ENCODE results near the gene GNAT2. TPM values are rescaled to one million over a fixed set of nuclear protein-coding genes. Genes with fewer than 3 reads are reported as not detected.

GNAT2 gene
- total RNA-seq, 1 experiment from 2014 or later = 0.52 TPM

- H3K4me2 ChIP-seq = no peak overlapping the region
- H3K36me3 ChIP-seq (ENCODE audit: low read depth) = peaks cover 13% of the 10 kb centered on the region; the same call in 1 of the 2 replicates
- H3K79me2 ChIP-seq (ENCODE audit: low read depth) = peaks cover 63% of the 10 kb centered on the region
- no peaks in the 10 kb centered on the region for H3K27me3 ChIP-seq (ENCODE audit: insufficient read depth, low read depth)
- ChIA-PET POLR2A (ENCODE audit: unreplicated experiment) (no interaction called here), CTCF (no interaction called here)
- H2AFZ ChIP-seq = no peak overlapping the region
- no peaks in the 10 kb centered on the region for H3K9me3 ChIP-seq (ENCODE audit: insufficient read depth, low read depth)
- BruUV-seq (replicated peaks) = no TSS peak
- peaks cover 29% of the 10 kb centered on the region for H3F3A ChIP-seq (ENCODE audit: insufficient read depth, low read depth)
- peaks cover 34% of the 10 kb centered on the region for H4K20me1 ChIP-seq (ENCODE audit: insufficient read depth)
- intact Hi-C loops (cut with micrococcal nuclease; ENCODE audit: unreplicated experiment) = loop anchor here (5.0 kb wide), 1 partner anchor 76 kb away; the partner anchor contains the start of gene GNAI3
- no peak for TF ChIP-seq EZH2 (IDR thresholded peaks at IDR 0.05; ENCODE audit: low read depth)
- TF ChIP-seq, protein P1, sequence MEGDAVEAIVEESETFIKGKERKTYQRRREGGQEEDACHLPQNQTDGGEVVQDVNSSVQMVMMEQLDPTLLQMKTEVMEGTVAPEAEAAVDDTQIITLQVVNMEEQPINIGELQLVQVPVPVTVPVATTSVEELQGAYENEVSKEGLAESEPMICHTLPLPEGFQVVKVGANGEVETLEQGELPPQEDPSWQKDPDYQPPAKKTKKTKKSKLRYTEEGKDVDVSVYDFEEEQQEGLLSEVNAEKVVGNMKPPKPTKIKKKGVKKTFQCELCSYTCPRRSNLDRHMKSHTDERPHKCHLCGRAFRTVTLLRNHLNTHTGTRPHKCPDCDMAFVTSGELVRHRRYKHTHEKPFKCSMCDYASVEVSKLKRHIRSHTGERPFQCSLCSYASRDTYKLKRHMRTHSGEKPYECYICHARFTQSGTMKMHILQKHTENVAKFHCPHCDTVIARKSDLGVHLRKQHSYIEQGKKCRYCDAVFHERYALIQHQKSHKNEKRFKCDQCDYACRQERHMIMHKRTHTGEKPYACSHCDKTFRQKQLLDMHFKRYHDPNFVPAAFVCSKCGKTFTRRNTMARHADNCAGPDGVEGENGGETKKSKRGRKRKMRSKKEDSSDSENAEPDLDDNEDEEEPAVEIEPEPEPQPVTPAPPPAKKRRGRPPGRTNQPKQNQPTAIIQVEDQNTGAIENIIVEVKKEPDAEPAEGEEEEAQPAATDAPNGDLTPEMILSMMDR (conservative IDR thresholded peaks at IDR 0.05) = no peak
- no peaks in the 10 kb centered on the region for H3K9me2 ChIP-seq (ENCODE audit: insufficient read depth)
- no peak for DNase-seq
- no peak overlapping the region for H3K4me3 ChIP-seq
- no peak overlapping the region for H3K27ac ChIP-seq
- peaks cover 27% of the 10 kb centered on the region for H3K4me1 ChIP-seq (replicated peaks; ENCODE audit: insufficient read depth)
These were observed 3.5 kb upstream of the GNAT2 start for GRCh38 chr1:109622895-109623294.

- POLR2A ChIA-PET (ENCODE audit: unreplicated experiment) = no interaction called here
- Histone ChIP-seq H3K9me3 (ENCODE audit: insufficient read depth, low read depth) (no peaks in the 10 kb centered on the region), H3F3A (ENCODE audit: insufficient read depth, low read depth) (peaks cover 35% of the 10 kb centered on the region), H3K4me3 (no peak overlapping the region), H4K20me1 (ENCODE audit: insufficient read depth) (peaks cover 34% of the 10 kb centered on the region), H3K27ac (no peak overlapping the region), H2AFZ (no peak overlapping the region), H3K79me2 (ENCODE audit: low read depth) (peaks cover 63% of the 10 kb centered on the region), H3K36me3 (ENCODE audit: low read depth) (peaks cover 9% of the 10 kb centered on the region; the same call in 1 of the 2 replicates), H3K27me3 (ENCODE audit: insufficient read depth, low read depth) (no peaks in the 10 kb centered on the region), H3K4me2 (peak overlapping the region; percentile 95; the same call in 1 of the 2 replicates), H3K4me1 (replicated peaks; ENCODE audit: insufficient read depth) (peaks cover 32% of the 10 kb centered on the region), H3K9me2 (ENCODE audit: insufficient read depth) (no peaks in the 10 kb centered on the region)
- intact Hi-C loops (cut with micrococcal nuclease; ENCODE audit: unreplicated experiment) = loop anchor here (5.0 kb wide), 1 partner anchor 75 kb away; the partner anchor contains the start of gene GNAI3
- peak in 1 of 2 experiments; percentile 20 for DNase-seq
- TF ChIP-seq, protein P1 (conservative IDR thresholded peaks at IDR 0.05) = no peak
- no peak for TF ChIP-seq EZH2 (IDR thresholded peaks at IDR 0.05; ENCODE audit: low read depth)
- BruUV-seq (replicated peaks) = no TSS peak
- CTCF ChIA-PET = no interaction called here
These were observed 2.9 kb upstream of the GNAT2 start for GRCh38 chr1:109622137-109622892.

DNA sequence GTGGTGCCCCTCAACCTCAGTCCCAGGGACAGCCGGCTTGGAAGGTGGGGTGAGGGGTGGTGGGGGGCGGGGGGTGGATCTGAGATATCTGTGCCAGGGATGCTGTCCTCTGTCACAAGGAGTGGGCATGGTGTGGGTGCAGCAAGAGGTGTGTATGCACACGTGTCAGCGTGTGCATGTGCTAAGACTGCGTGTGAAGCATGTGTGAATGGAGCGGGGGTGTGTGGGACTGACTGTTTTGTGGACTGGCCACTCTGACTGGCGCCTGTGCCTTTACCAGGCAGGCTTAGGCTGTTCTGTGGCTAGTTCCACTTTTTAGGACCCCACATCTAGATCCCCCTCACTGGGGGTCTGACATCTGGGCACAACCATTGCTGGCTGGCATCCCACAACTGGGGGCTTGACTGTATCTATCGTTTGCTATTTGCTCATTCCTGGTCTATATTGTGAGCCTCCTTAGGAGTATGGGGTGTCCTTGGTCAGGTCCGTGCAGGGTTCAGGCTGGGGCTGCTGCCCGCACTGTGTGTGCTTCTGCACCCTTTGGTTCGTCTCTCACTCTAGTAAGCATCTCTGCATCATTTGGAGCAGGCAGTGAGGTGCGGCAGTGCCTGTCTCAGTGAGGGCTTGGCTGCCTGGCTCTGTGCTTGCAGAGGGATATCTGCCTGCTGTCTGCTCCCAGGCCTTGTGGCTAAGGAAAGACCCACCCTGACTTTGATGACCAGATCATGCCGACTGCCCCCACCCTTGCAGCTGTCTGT is 2.1 kb upstream of the GNAT2 start:
- intact Hi-C loops (cut with micrococcal nuclease; ENCODE audit: unreplicated experiment) = loop anchor here (5.0 kb wide), 1 partner anchor 74 kb away; the partner anchor contains the start of gene GNAI3
- H3K4me1 ChIP-seq (replicated peaks; ENCODE audit: insufficient read depth) = peaks cover 39% of the 10 kb centered on the region
- no peak overlapping the region for H2AFZ ChIP-seq
- peaks cover 63% of the 10 kb centered on the region for H3K79me2 ChIP-seq (ENCODE audit: low read depth)
- no peaks in the 10 kb centered on the region for H3K27me3 ChIP-seq (ENCODE audit: insufficient read depth, low read depth)
- peaks cover 36% of the 10 kb centered on the region for H3F3A ChIP-seq (ENCODE audit: insufficient read depth, low read depth)
- peak in 1 of 2 experiments; percentile 32 for DNase-seq
- ChIA-PET CTCF (no interaction called here), POLR2A (ENCODE audit: unreplicated experiment) (no interaction called here)
- no peaks in the 10 kb centered on the region for H3K9me3 ChIP-seq (ENCODE audit: insufficient read depth, low read depth)
- H3K9me2 ChIP-seq (ENCODE audit: insufficient read depth) = no peaks in the 10 kb centered on the region
- no peak for TF ChIP-seq EZH2 (IDR thresholded peaks at IDR 0.05; ENCODE audit: low read depth)
- TF ChIP-seq, protein P1 (conservative IDR thresholded peaks at IDR 0.05) = no peak
- H3K27ac ChIP-seq = no peak overlapping the region
- H3K36me3 ChIP-seq (ENCODE audit: low read depth) = 0 out of 2 replicates have a peak, but pooled peaks cover 4% of the 10 kb centered on the region
- peaks cover 34% of the 10 kb centered on the region for H4K20me1 ChIP-seq (ENCODE audit: insufficient read depth)
- H3K4me3 ChIP-seq = peak overlapping the region; percentile 78
- H3K4me2 ChIP-seq = peak overlapping the region; percentile 95
- BruUV-seq (replicated peaks) = no TSS peak

Data from PC-9 (cell line).